NCI-H82 (cell line): ENCODE data around the gene TWF1.
"Not testable (repeated sequence)": the region's sequence is repeated elsewhere in the genome, so short reads cannot be mapped to it uniquely, and the experiment has no call there.

Experiments used
- DNase-seq: peaks from one replicate; lab custom pipeline; 2025; lab: John Stamatoyannopoulos, UW

Gene TWF1

GRCh38 chr12:43805149-43805859, 813 bp downstream of the TWF1 start:
- DNase-seq = peak; percentile 41

GRCh38 chr12:43797561-43798217, 8.4 kb downstream of the TWF1 start:
- no peak for DNase-seq

DNA sequence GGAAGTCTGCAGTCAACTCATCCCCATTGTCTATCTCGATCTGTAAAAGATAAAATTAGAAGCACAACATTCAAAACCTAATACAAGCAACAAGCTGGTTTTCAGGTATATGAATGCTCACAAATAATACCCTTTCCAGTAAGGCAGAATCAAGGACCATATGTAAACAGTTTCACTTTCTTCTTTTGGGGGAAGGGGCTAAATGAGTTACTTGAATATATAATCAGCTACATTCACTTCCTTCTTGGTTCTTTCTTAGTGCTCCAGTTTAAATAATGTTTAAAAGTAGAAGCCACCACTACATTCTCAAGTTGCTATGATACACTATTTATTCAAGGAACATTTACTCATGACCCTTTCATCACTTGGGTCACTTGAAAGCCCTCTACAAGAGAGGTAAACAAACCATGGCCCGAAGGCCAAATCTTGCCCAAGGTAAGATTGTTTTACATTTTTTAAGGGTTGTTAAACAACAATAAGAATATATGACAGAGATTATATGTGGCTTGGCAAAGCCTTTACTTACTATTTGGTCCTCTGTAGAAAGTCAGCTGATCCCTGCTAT, 10.3 kb downstream of the TWF1 start:
- no peak for DNase-seq

- DNase-seq = no peak
These were observed 16.2 kb downstream of the TWF1 start for GRCh38 chr12:43789941-43790340.

- peak; percentile 7 for DNase-seq
These were observed 19.0 kb downstream of the TWF1 start for GRCh38 chr12:43786899-43787693.

DNA sequence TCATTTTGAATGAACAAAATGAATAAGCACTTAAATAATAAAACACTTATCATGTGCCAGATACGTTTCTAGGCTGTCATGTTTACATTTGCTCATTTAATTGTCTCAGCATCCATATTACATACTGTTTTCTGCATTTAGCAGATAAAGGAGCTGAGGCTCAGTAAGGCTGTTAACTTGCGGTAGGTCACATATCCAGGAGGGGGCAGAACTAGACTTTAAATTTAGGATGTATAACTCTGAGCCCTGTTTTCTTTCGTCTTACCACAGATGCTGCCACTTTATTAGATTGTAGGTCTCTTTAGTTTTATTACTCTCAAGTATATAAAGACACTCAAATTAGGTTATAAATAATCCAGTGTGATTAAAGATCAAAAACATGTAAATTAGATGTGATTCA, 29.6 kb downstream of the TWF1 start:
- DNase-seq = peak; percentile 67

DNA sequence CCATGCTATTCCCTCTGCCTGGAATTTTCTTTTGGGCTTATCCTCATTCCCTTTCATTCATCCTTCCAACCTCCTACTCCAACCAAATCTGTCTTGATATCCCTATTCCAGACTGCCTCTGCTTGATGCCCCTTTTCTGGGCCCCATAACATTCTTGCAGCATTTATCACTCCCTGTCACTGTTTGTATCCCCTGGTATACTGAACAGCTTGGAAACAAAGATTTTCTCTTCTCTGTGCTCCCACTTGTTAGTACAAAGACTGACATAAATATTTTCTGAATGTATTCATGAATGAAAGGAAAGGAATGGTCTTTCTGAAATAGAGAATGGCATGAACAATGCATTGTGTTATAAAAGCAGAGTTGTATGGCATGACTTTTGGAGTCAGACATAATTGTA, 39.8 kb downstream of the TWF1 start:
- DNase-seq = no peak

DNA sequence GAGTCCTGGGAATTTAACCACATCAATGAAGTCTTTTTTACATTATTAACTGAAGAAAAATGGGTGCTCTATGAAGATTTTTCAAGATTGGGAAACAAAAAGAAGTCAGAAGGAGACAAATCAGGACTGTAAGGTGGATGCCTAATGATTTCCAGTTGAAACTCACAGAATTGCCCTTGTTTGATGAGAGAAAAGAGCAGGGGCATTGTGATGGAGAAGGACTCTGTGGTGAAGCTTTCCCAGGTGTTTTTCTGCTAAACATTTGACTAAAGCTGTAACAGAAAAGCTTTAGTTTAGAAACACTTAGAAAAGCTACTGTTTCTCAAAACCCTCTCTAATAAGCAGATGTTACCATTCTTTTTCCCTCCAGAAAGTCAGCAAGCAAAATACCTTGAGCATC, 41.6 kb downstream of the TWF1 start:
- no peak for DNase-seq

- no peak for DNase-seq
These were observed 42.3 kb downstream of the TWF1 start for GRCh38 chr12:43763769-43764168.

DNA sequence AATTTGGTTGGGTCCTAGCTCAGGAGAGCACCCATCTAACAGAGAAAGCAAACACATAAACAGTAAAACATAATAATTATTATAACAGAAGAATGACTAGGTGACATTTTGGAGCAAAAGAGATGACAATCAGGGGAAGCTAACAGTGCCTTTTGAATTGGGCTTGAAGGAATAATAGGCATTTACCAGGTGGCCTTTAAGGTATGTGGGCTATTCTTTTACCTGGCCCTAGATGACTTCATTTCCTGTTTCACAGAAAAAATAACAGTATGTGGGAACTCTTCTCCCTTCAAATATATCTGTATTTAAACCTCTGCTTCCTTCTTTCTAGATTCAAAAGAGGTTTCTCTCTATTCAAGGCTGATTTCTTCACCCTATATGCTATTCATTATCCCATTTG, 43.5 kb downstream of the TWF1 start:
- DNase-seq = peak; percentile 53

- no peak for DNase-seq
These were observed 44.6 kb downstream of the TWF1 start for GRCh38 chr12:43761500-43761899.

DNA sequence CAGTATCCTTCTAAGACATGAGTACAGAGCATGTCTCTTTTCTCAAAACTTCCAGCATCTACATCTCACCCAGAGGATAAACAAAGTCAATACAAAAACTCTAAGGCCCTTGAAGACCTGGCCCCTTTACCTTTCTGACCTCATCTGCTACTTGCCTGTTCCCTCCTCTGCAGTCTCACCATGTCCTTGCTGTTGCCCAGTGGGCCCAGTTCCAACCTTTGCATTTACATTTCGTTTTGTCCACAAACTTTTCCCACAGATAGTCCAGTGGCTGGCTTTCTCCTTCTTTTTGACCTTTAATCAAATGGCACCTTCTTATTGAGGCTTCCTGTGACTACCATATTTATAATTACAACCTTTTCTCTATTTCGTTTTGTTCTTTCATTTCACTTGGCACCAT, 45.7 kb downstream of the TWF1 start:
- DNase-seq = no peak

- DNase-seq = peak; percentile 99
These were observed 47.2 kb downstream of the TWF1 start, which contains the start of the genes IRAK4 and PUS7L for GRCh38 chr12:43758728-43759563. TSS of gene IRAK4 (plus strand) at chr12:43758951. CDS start at chr12:43768112, 9,161 bp downstream. TSS of gene PUS7L (minus strand) at chr12:43758790. CDS start at chr12:43755245, 3,545 bp downstream.

DNA sequence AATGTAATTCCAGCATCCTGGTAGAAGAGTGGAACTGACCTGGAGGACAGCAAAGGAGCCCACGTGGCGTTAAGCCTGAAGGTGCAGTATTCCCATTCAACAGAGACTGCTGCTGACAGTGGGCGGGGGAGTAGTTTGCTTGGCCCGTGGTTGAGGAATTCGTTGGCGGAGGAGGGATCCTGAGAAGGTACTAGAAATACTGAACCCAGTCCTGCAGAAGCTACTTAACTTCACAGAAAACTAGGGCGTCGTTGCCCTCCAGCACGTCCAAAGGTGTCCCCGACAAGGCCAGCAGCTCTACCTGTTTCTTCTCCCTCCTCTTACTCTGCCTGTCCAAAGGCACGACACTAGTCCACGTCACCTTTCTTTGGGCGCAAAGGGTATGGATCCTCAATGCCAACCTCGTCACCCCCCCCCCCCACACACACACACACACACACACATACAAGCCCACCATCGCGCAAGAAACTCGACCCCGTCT, 47.8 kb downstream of the TWF1 start:
- peak; percentile 71 for DNase-seq

- DNase-seq = no peak
These were observed 52.1 kb downstream of the TWF1 start for GRCh38 chr12:43754015-43754414.

DNA sequence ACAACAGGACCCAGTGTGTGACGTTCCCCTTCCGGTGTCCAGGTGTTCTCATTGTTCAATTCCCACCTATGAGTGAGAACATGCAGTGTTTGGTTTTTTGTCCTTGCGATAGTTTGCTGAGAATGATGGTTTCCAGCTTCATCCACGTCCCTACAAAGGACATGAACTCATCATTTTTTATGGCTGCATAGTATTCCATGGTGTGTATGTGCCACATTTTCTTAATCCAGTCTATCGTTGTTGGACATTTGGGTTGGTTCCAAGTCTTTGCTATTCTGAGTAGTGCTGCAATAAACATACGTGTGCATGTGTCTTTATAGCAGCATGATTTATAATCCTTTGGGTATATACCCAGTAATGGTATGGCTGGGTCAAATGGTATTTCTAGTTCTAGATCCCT, 54.8 kb downstream of the TWF1 start:
- DNase-seq = not testable (repeated sequence)

GRCh38 chr12:43750814-43751213, 55.3 kb downstream of the TWF1 start:
- DNase-seq = no peak

- peak; percentile 15 for DNase-seq
These were observed 57.1 kb downstream of the TWF1 start for GRCh38 chr12:43749016-43749415.

- DNase-seq = no peak
These were observed 61.3 kb downstream of the TWF1 start for GRCh38 chr12:43744826-43745225.
